MCF 10A (cell line): Measurements from ENCODE around the gene UGT8. TPM values are rescaled to one million over a fixed set of nuclear protein-coding genes. Genes with fewer than 3 reads are reported as not detected.
"Not testable (repeated sequence)": the region's sequence is repeated elsewhere in the genome, so short reads cannot be mapped to it uniquely, and the experiment has no call there.

ENCODE experiments used
- BruUV-seq: library from RNA; stranded (reverse); fragments of 400-500 nt; replicated peaks from 2 replicates; lab custom pipeline; 2021; lab: Mats Ljungman, UMichigan
- CTCF ChIA-PET: fragments of 300-600 bp; sonication (Branson Sonifier 250); formaldehyde crosslinking; extraction: SDS; loops from one replicate; lab custom pipeline; 2021; ENCODE audit warnings: antibody characterized with exemption, inconsistent platforms; lab: Yijun Ruan, JAX
- POLR2A ChIA-PET: fragments of 300-600, 350-650 bp; sonication (Branson Sonifier 250); formaldehyde crosslinking; extraction: SDS; loops from one replicate; lab custom pipeline; 2020; ENCODE audit warnings: antibody characterized with exemption, inconsistent platforms; lab: Yijun Ruan, JAX
- DNase-seq: peaks from one replicate; pipeline ENCODE4 v3.0.0-alpha.2; 2018; ENCODE audit not compliant: unreplicated experiment
- H3K27ac Mint-ChIP-seq: one replicate; pipeline ENCODE4 v1.8.0; 2022; ENCODE audit warnings: mild to moderate bottlenecking, low read depth, mixed read lengths; ENCODE audit not compliant: unreplicated experiment
- H3K27me3 Mint-ChIP-seq: one replicate; pipeline ENCODE4 v1.8.0; 2022; ENCODE audit warnings: mixed read lengths; ENCODE audit not compliant: insufficient read depth, unreplicated experiment
- H3K36me3 Mint-ChIP-seq: one replicate; pipeline ENCODE4 v1.8.0; 2022; ENCODE audit warnings: mild to moderate bottlenecking, moderate library complexity, mixed read lengths; ENCODE audit not compliant: insufficient read depth, unreplicated experiment
- H3K4me1 Mint-ChIP-seq: one replicate; pipeline ENCODE4 v1.8.0; 2022; ENCODE audit warnings: mixed read lengths; ENCODE audit not compliant: insufficient read depth, unreplicated experiment
- H3K4me3 Mint-ChIP-seq: one replicate; pipeline ENCODE4 v1.8.0; 2022; ENCODE audit warnings: mild to moderate bottlenecking, moderate library complexity, mixed read lengths; ENCODE audit not compliant: unreplicated experiment
- H3K9me3 Mint-ChIP-seq: one replicate; pipeline ENCODE4 v1.8.0; 2022; ENCODE audit warnings: mixed read lengths; ENCODE audit not compliant: unreplicated experiment
- intact Hi-C: fragments of 100-400 bp; cut with micrococcal nuclease; formaldehyde crosslinking; loops from 2 replicates; pipeline ENCODE4 v1.14.1; 2022
- total RNA-seq: library from RNA; stranded (reverse); gene quantifications from 2 replicates; pipeline ENCODE4 v1.2.3, GENCODE V29; 2022
- TF ChIP-seq, protein P1 (sequence below): fragments of 200-600 bp; IDR thresholded peaks from one replicate; pipeline ENCODE4 v1.8.0; 2022; ENCODE audit warnings: antibody characterized with exemption, mild to moderate bottlenecking; ENCODE audit not compliant: unreplicated experiment

The UGT8 gene
- total RNA-seq, 1 experiment from 2014 or later: 2.6 TPM

DNA sequence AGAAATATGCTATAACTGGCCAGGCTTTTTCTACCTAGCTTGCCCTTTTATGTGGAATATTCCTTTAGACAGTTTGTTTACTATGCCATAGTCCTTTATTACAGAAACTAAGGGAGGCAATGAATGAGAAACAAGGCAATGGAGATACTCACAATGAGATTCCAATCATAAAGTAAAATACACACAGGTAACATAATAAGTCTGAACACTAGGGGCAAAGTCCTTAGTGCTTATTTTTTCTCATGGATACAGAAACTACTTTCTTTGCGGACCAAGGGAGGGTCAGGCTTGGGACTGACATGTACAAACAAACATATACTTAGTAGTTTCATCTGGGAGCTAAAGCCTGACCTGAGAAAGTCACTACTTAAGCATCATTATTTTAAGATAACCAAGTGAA, 16.0 kb upstream of the UGT8 start:
- ChIA-PET POLR2A (no interaction called here), CTCF (interaction anchor here (0.6 kb wide), 1 partner anchor 198 kb away, joined by 3 read pairs; no protein-coding TSS in a partner anchor)
- peaks cover 20% of the 10 kb centered on the region for H3K27me3 Mint-ChIP-seq
- intact Hi-C loops: no loop called here
- no peak overlapping the region for H3K4me3 Mint-ChIP-seq
- no TSS peak for BruUV-seq
- no peaks in the 10 kb centered on the region for H3K4me1 Mint-ChIP-seq
- H3K36me3 Mint-ChIP-seq: no peaks in the 10 kb centered on the region
- DNase-seq: no peak
- TF ChIP-seq, protein P1, sequence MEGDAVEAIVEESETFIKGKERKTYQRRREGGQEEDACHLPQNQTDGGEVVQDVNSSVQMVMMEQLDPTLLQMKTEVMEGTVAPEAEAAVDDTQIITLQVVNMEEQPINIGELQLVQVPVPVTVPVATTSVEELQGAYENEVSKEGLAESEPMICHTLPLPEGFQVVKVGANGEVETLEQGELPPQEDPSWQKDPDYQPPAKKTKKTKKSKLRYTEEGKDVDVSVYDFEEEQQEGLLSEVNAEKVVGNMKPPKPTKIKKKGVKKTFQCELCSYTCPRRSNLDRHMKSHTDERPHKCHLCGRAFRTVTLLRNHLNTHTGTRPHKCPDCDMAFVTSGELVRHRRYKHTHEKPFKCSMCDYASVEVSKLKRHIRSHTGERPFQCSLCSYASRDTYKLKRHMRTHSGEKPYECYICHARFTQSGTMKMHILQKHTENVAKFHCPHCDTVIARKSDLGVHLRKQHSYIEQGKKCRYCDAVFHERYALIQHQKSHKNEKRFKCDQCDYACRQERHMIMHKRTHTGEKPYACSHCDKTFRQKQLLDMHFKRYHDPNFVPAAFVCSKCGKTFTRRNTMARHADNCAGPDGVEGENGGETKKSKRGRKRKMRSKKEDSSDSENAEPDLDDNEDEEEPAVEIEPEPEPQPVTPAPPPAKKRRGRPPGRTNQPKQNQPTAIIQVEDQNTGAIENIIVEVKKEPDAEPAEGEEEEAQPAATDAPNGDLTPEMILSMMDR: no peak
- H3K9me3 Mint-ChIP-seq: peaks cover 14% of the 10 kb centered on the region
- no peak overlapping the region for H3K27ac Mint-ChIP-seq

- no peak overlapping the region for H3K27ac Mint-ChIP-seq
- no peaks in the 10 kb centered on the region for H3K36me3 Mint-ChIP-seq
- intact Hi-C loops: no loop called here
- CTCF ChIA-PET: interaction anchor here (0.6 to 0.8 kb wide), 3 partner anchors 24 to 1785 kb away, joined by 3 read pairs; no protein-coding TSS in a partner anchor
- H3K27me3 Mint-ChIP-seq: peaks cover 60% of the 10 kb centered on the region
- no peak overlapping the region for H3K4me3 Mint-ChIP-seq
- POLR2A ChIA-PET: interaction anchor here (0.8 kb wide), 1 partner anchor 10 kb away, joined by 3 read pairs; no protein-coding TSS in a partner anchor
- TF ChIP-seq, protein P1: no peak
- H3K4me1 Mint-ChIP-seq: no peaks in the 10 kb centered on the region
- no peak for DNase-seq
- H3K9me3 Mint-ChIP-seq: no peaks in the 10 kb centered on the region
- BruUV-seq: no TSS peak
Observed at GRCh38 chr4:114588305-114588704, 10.3 kb upstream of the UGT8 start.

DNA sequence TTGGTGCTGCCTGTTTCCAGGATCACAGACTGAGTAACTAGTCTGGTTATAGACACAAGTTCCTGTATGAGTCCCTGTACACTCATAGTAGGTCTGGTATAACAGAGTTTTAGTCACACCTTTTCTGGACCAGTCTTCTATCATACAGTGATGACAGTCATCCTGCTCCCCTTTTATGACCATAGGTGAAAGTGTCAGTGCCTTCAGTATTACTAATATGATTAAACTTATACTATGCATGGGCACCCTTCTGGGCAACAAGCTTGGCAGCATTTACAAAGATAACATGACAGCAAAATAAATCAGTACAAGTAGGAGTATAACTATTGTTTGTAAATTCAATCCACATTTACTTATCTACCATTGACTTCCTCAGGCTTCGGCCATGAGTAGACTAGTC, 8.2 kb upstream of the UGT8 start:
- H3K9me3 Mint-ChIP-seq, H3K36me3 Mint-ChIP-seq, intact Hi-C loops, CTCF ChIA-PET, DNase-seq, H3K4me3 Mint-ChIP-seq, POLR2A ChIA-PET, BruUV-seq, H3K4me1 Mint-ChIP-seq, H3K27ac Mint-ChIP-seq: not testable (repeated sequence)
- H3K27me3 Mint-ChIP-seq: peaks cover 79% of the 10 kb centered on the region

DNA sequence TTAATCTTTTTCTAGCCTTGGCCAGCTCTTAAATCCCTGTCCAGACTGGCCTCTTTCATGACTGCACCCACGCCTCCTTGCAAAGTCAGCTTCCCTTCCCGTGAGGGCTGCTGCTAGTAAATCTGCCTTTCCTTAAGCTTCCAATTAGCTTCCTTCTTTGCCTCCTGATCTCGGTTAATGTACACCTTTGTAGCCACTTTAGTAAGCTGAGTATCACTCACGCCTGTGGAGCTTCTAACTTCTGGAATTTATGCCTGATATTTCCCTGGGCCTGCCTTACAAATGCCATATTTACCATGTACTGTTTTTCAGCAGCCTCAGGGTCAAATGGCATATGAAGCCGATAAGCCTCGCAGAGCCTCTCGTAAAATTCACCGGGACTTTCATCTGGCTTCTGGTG, 5.1 kb upstream of the UGT8 start:
- H3K27me3 Mint-ChIP-seq: peaks cover 77% of the 10 kb centered on the region
- H3K4me3 Mint-ChIP-seq: no peak overlapping the region
- POLR2A ChIA-PET: interaction anchor here (1.0 kb wide), 1 partner anchor 21 kb away, joined by 3 read pairs; no protein-coding TSS in a partner anchor
- TF ChIP-seq, protein P1: no peak
- CTCF ChIA-PET: no interaction called here
- H3K4me1 Mint-ChIP-seq: no peaks in the 10 kb centered on the region
- no peak overlapping the region for H3K27ac Mint-ChIP-seq
- DNase-seq: no peak
- intact Hi-C loops: no loop called here
- no TSS peak for BruUV-seq
- no peaks in the 10 kb centered on the region for H3K9me3 Mint-ChIP-seq
- no peaks in the 10 kb centered on the region for H3K36me3 Mint-ChIP-seq
